ENCODE data around the gene SLC39A11. TPM values are rescaled to one million over a fixed set of nuclear protein-coding genes. Genes with fewer than 3 reads are reported as not detected.

The SLC39A11 gene
- total RNA-seq, 4 donors from 2014 or later, result 45.2 to 59.5 (median 49.2) TPM

- H3K9me3 ChIP-seq, result no peaks in the 10 kb centered on the region
- no peak overlapping the region for H3K27ac ChIP-seq
- TF ChIP-seq EP300 (IDR thresholded peaks at IDR 0.05), result no peak
- no peak for TF ChIP-seq POLR2AphosphoS5 (IDR thresholded peaks at IDR 0.05)
- no peak for TF ChIP-seq CTCF (IDR thresholded peaks at IDR 0.05)
- TF ChIP-seq POLR2A (IDR thresholded peaks at IDR 0.05), result no peak
- H3K4me3 ChIP-seq, result no peak overlapping the region
- no peaks in the 10 kb centered on the region for H3K36me3 ChIP-seq
- H3K4me1 ChIP-seq, result no peaks in the 10 kb centered on the region
- no peak for DNase-seq (ENCODE audit: low spot score in 2 of 2)
- WGBS, result 82% methylated on average over 5 of the region's 5 CpGs
- H3K27me3 ChIP-seq, result no peaks in the 10 kb centered on the region
These were observed 340.7 kb downstream of the SLC39A11 start for GRCh38 chr17:72751746-72752145.

- 94% methylated on average over 6 of the region's 6 CpGs for WGBS
- Histone ChIP-seq H3K4me1 (no peaks in the 10 kb centered on the region), H3K36me3 (no peaks in the 10 kb centered on the region), H3K9me3 (no peaks in the 10 kb centered on the region), H3K4me3 (no peak overlapping the region), H3K27ac (no peak overlapping the region), H3K27me3 (no peaks in the 10 kb centered on the region)
- DNase-seq (ENCODE audit: low spot score in 2 of 2), result no peak
- TF ChIP-seq POLR2A (IDR thresholded peaks at IDR 0.05) (no peak), EP300 (IDR thresholded peaks at IDR 0.05) (no peak), POLR2AphosphoS5 (IDR thresholded peaks at IDR 0.05) (no peak), CTCF (IDR thresholded peaks at IDR 0.05) (no peak)
These were observed 343.3 kb downstream of the SLC39A11 start for GRCh38 chr17:72749119-72749572.

GRCh38 chr17:72747501-72747900 is 345.0 kb downstream of the SLC39A11 start:
- TF ChIP-seq CTCF (IDR thresholded peaks at IDR 0.05) (no peak), POLR2A (IDR thresholded peaks at IDR 0.05) (no peak), EP300 (IDR thresholded peaks at IDR 0.05) (no peak), POLR2AphosphoS5 (IDR thresholded peaks at IDR 0.05) (no peak)
- no peaks in the 10 kb centered on the region for H3K27me3 ChIP-seq
- WGBS, result 86% methylated on average over 5 of the region's 5 CpGs

GRCh38 chr17:72745241-72745640 is 347.2 kb downstream of the SLC39A11 start:
- no peak overlapping the region for H3K4me3 ChIP-seq
- TF ChIP-seq CTCF (IDR thresholded peaks at IDR 0.05) (no peak), POLR2A (IDR thresholded peaks at IDR 0.05) (no peak), EP300 (IDR thresholded peaks at IDR 0.05) (no peak)
- no peaks in the 10 kb centered on the region for H3K4me1 ChIP-seq
- H3K36me3 ChIP-seq, result no peaks in the 10 kb centered on the region
- H3K27me3 ChIP-seq, result no peaks in the 10 kb centered on the region
- H3K27ac ChIP-seq, result no peak overlapping the region
- 100% methylated on average over 2 of the region's 2 CpGs for WGBS
- no peak for DNase-seq (ENCODE audit: low spot score in 2 of 2)
- no peaks in the 10 kb centered on the region for H3K9me3 ChIP-seq

More at GRCh38 chr17:72747501-72747900, 345.0 kb downstream of the SLC39A11 start:
- Histone ChIP-seq H3K4me1 (no peaks in the 10 kb centered on the region), H3K36me3 (no peaks in the 10 kb centered on the region), H3K9me3 (no peaks in the 10 kb centered on the region), H3K4me3 (no peak overlapping the region), H3K27ac (no peak overlapping the region)
- DNase-seq (ENCODE audit: low spot score in 2 of 2), result no peak

GRCh38 chr17:72743037-72743467 is 349.4 kb downstream of the SLC39A11 start:
- TF ChIP-seq EP300 (IDR thresholded peaks at IDR 0.05) (no peak), POLR2A (IDR thresholded peaks at IDR 0.05) (no peak), POLR2AphosphoS5 (IDR thresholded peaks at IDR 0.05) (no peak), CTCF (IDR thresholded peaks at IDR 0.05) (no peak)
- Histone ChIP-seq H3K27ac (no peak overlapping the region), H3K27me3 (no peaks in the 10 kb centered on the region), H3K9me3 (no peaks in the 10 kb centered on the region), H3K36me3 (no peaks in the 10 kb centered on the region), H3K4me1 (no peaks in the 10 kb centered on the region), H3K4me3 (no peak overlapping the region)
- DNase-seq (ENCODE audit: low spot score in 2 of 2), result no peak
- 92% methylated on average over 4 of the region's 4 CpGs for WGBS
